GM12878 (cell line): Measurements from ENCODE around the gene NDEL1. TPM values are rescaled to one million over a fixed set of nuclear protein-coding genes. Genes with fewer than 3 reads are reported as not detected.

Experiments used
- ATAC-seq: fragments of 200-7000 bp; cut with Tn5 transposase; 3 replicates; pipeline ENCODE4 v1.9.1; 2020; ENCODE audit warnings: mild to moderate bottlenecking, moderate library complexity
- BruUV-seq: library from RNA; stranded (reverse); fragments of 400-500 nt; replicated peaks from 2 replicates; lab custom pipeline; 2021; lab: Mats Ljungman, UMichigan
- CTCF ChIA-PET: fragments of 300-600 bp; sonication (Branson Sonifier 250); formaldehyde crosslinking; extraction: SDS; loops from one replicate; lab custom pipeline; 2021; ENCODE audit warnings: inconsistent platforms; lab: Yijun Ruan, JAX
- POLR2A ChIA-PET: fragments of 350-600 bp; formaldehyde crosslinking; extraction: SDS; loops from one replicate; lab custom pipeline; 2021; ENCODE audit warnings: inconsistent platforms; lab: Charles Lee
- RAD21 ChIA-PET: fragments of 300-600 bp; sonication (Branson Sonifier 250); formaldehyde crosslinking; loops from one replicate; lab custom pipeline; 2023; ENCODE audit warnings: antibody characterized with exemption; ENCODE audit not compliant: unreplicated experiment; lab: Charles Lee
- SMC1A ChIA-PET: fragments of 300-600 bp; sonication (Branson Sonifier 250); formaldehyde crosslinking; loops from one replicate; lab custom pipeline; 2023; ENCODE audit not compliant: unreplicated experiment, uncharacterized antibody; lab: Charles Lee
- DNase-seq: peaks from one replicate; pipeline ENCODE4 v3.0.0-alpha.2; 2011; ENCODE audit warnings: low read depth, low spot score
- FAIRE-seq: peaks from 3 replicates; lab custom pipeline; 2011; peaks lifted over from hg19 to GRCh38; lab: Jason Lieb, UNC
- H2AFZ ChIP-seq: 2 replicates; pipeline ENCODE4 v1.6.0; 2011; ENCODE audit warnings: low read depth, low read length, control low read depth; ENCODE audit not compliant: control insufficient read depth
- H3K27ac ChIP-seq: 2 replicates; pipeline ENCODE4 v1.5.1; 2011; ENCODE audit warnings: control low read depth; ENCODE audit not compliant: control insufficient read depth, insufficient read depth
- H3K27me3 ChIP-seq, 2 experiments: replicated peaks in 1 of 2; 2 replicates each; pipeline versions ENCODE4 v1.6.0 to v1.6.1; 2011; ENCODE audit warnings: low read length in 1 of 2; ENCODE audit not compliant: control insufficient read depth in 2 of 2, insufficient read depth in 2 of 2
- H3K36me3 ChIP-seq, 2 experiments: 2 replicates each; pipeline ENCODE4 v1.5.1; 2011; ENCODE audit warnings: low read length in 1 of 2; ENCODE audit not compliant: control insufficient read depth in 2 of 2, insufficient read depth in 2 of 2
- H3K4me1 ChIP-seq: 2 replicates; pipeline ENCODE4 v1.6.1; 2011; ENCODE audit warnings: mild to moderate bottlenecking, low read length, moderate library complexity, mixed read lengths; ENCODE audit not compliant: control insufficient read depth, insufficient read depth
- H3K4me2 ChIP-seq: 2 replicates; pipeline ENCODE4 v1.6.0; 2011; ENCODE audit warnings: control low read depth; ENCODE audit not compliant: control insufficient read depth, insufficient read depth
- H3K4me3 ChIP-seq: fragments of 200-600 bp; sonication (generic); 2 replicates; pipeline ENCODE4 v1.5.1; 2016
- H3K79me2 ChIP-seq: 2 replicates; pipeline ENCODE4 v1.6.0; 2011; ENCODE audit warnings: low read length; ENCODE audit not compliant: control insufficient read depth, insufficient read depth
- H3K9ac ChIP-seq: 2 replicates; pipeline ENCODE4 v1.8.0; 2011; ENCODE audit warnings: low read length, control low read depth, mixed read lengths; ENCODE audit not compliant: control insufficient read depth, insufficient read depth
- H3K9me3 ChIP-seq: replicated peaks from 3 replicates; pipeline ENCODE4 v1.5.1; 2011; ENCODE audit warnings: mild to moderate bottlenecking, low read length; ENCODE audit not compliant: control insufficient read depth, insufficient read depth
- H4K20me1 ChIP-seq: 2 replicates; pipeline ENCODE4 v1.6.0; 2011; ENCODE audit not compliant: control insufficient read depth, insufficient read depth
- CREB1 ChIP-seq: IDR thresholded peaks from 2 replicates; pipeline ENCODE4 v1.6.1; 2012; ENCODE audit warnings: low read depth, mild to moderate bottlenecking, inconsistent platforms
- E2F8 ChIP-seq: fragments of 450-650 bp; IDR thresholded peaks from 2 replicates; pipeline ENCODE4 v1.6.1; 2018; ENCODE audit warnings: mild to moderate bottlenecking, low read depth, moderate library complexity; ENCODE audit not compliant: partially characterized antibody
- WGBS: methylation state at CpG from one replicate; pipeline ENCODE4 v1.1.6; 2016; ENCODE audit warnings: low lambda C conversion rate; ENCODE audit not compliant: insufficient replicate concordance, insufficient coverage; ENCODE audit errors: missing lambda C conversion rate; 5-methylcytosine and 5-hydroxymethylcytosine counted together
- in situ Hi-C: fragments of 300-500 bp; cut with MboI; formaldehyde crosslinking; loops from 9 replicates; pipeline ENCODE4 v1.14.3; 2018; ENCODE audit warnings: mixed read lengths
- intact Hi-C: fragments of 100-400 bp; cut with micrococcal nuclease; formaldehyde crosslinking; loops from one replicate; pipeline ENCODE4 v1.14.2; 2022; ENCODE audit not compliant: unreplicated experiment
- polyA plus RNA-seq, 11 experiments: library from polyadenylated mRNA; depleted of rRNA in 4 of 11; unstranded in 6 of 11; stranded (reverse) in 5 of 11; fragments of >200 nt; fragmentation: Nextera tagmentation in 4 of 11; fragmentation: Illumina TruSeq in 1 of 11; extraction: Ambion mirVana in 4 of 11; extraction: Trizol in 1 of 11; gene quantifications; 1 replicate in 1 of 11; 2 replicates in 10 of 11; pipeline versions ENCODE4 v1.2.1 to v1.2.3, GENCODE V29; 2011 to 2016; ENCODE audit warnings: inconsistent platforms in 2 of 11, missing spikeins in 2 of 11, low read depth in 1 of 11
- total RNA-seq, 4 experiments: library from RNA; depleted of rRNA in 3 of 4; stranded (reverse); fragments of >200 nt in 3 of 4; fragmentation: Illumina TruSeq in 1 of 4; extraction: Trizol in 1 of 4; gene quantifications; 2 replicates each; pipeline versions ENCODE4 v1.2.1 to v1.2.3, GENCODE V29; 2013 to 2021
- TF ChIP-seq, protein P1 (sequence below): IDR thresholded peaks from 2 replicates; pipeline ENCODE4 v1.6.1; 2011; ENCODE audit warnings: low read depth, low read length, improper control_type of control experiment, borderline replicate concordance
- TF ChIP-seq, protein P2 (sequence below): IDR thresholded peaks from 2 replicates; pipeline ENCODE4 v1.6.1; 2012; ENCODE audit warnings: low read depth, low read length, improper control_type of control experiment

Gene NDEL1
- total and polyA plus RNA-seq, 10 of the 15 experiments (the other 5 are each of a cell fraction or from before 2014, with no cell fraction given): 0.72 to 41.5 (median 29.9) TPM

- no TSS peak for BruUV-seq
- H3K9ac ChIP-seq: no peak overlapping the region
- H3K27me3 ChIP-seq: no peaks in the 10 kb centered on the region
- no peak overlapping the region for H3K27ac ChIP-seq
- in situ Hi-C loops: no loop called here
- H3K4me3 ChIP-seq: no peak overlapping the region
- WGBS: 97% methylated on average over 6 of the region's 6 CpGs
- POLR2A ChIA-PET: no interaction called here
- CTCF ChIA-PET: interaction anchor here (0.9 kb wide), 1 partner anchor 21 kb away, joined by 3 read pairs; no protein-coding TSS in a partner anchor
- H3K79me2 ChIP-seq: no peaks in the 10 kb centered on the region
- H3K4me1 ChIP-seq: no peaks in the 10 kb centered on the region
- RAD21 ChIA-PET: no interaction called here
- DNase-seq: no peak
- H3K4me2 ChIP-seq: no peak overlapping the region
- SMC1A ChIA-PET: no interaction called here
- no peak for ATAC-seq
- FAIRE-seq: no peak
- H3K36me3 ChIP-seq: peaks cover 8 to 32% of the 10 kb centered on the region in 2 experiments
- H2AFZ ChIP-seq: no peak overlapping the region
- no peaks in the 10 kb centered on the region for H3K9me3 ChIP-seq
- intact Hi-C loops: no loop called here
- no peaks in the 10 kb centered on the region for H4K20me1 ChIP-seq
- TF ChIP-seq, protein P1, sequence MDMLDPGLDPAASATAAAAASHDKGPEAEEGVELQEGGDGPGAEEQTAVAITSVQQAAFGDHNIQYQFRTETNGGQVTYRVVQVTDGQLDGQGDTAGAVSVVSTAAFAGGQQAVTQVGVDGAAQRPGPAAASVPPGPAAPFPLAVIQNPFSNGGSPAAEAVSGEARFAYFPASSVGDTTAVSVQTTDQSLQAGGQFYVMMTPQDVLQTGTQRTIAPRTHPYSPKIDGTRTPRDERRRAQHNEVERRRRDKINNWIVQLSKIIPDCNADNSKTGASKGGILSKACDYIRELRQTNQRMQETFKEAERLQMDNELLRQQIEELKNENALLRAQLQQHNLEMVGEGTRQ: no peak
- TF ChIP-seq CREB1 (no peak), E2F8 (no peak)
- TF ChIP-seq, protein P2, sequence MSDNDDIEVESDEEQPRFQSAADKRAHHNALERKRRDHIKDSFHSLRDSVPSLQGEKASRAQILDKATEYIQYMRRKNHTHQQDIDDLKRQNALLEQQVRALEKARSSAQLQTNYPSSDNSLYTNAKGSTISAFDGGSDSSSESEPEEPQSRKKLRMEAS: no peak
- TF ChIP-seq, all 136 proteins: peak for 0
Measured at GRCh38 chr17:8458128-8458527, 22.4 kb downstream of the NDEL1 start.
